Measurements from ENCODE around the gene GLUD1.
"Not testable (repeated sequence)": the region's sequence is repeated elsewhere in the genome, so short reads cannot be mapped to it uniquely, and the experiment has no call there.

GLUD1 gene

DNA sequence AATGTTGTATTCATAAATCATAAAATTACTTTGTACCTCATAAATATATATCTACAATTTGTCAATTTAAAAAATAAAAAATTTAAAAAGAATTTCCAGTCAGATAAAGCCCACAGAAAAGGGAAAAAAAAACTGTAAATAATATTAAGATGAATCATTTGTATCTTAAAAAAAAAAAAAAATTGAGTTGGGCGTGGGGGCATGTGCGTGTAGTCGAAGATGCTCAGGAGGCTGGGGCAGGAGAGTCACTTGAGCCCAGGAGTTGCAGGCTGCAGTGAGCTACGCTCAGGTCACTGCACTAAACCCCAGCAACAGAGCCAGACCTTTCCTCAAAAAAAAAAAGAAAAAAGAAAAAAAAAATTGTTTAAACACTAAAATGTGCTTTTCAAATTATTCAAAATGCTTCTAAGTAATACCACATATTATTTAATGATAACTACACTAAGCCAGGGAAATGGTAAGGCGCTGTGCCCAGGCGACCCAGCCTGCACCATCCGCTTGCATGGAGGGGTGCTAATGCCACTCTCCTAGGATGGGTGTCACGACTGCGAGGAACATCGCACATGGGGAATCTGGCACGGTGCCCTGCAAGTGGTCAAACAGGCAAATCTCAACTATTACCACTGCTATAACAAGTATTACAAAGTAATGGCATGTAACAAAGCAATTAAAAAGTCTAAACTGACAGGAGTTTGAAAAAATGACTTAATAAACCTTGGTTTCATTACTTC lies 15.4 kb downstream of the GLUD1 start:
- H3K4me1 ChIP-seq, result no peaks in the 10 kb centered on the region

DNA sequence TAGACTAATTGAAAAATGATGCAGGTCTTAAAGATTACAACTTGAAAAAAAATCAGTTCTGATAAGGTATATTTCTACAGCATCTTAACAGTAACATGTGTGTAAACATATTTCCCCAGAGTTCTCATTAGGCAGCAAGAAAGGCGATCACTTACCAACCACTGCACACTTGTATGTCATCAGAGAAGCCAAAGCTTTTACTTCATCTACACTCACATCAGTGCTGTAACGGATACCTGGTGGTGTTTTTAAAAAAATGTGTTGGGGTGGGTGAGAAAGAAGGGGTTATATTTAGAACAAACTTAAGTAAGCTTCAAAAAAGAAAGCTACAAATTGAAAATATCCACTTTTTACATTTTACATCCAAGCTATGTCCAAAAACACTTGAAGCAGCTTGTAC lies 18.2 kb downstream of the GLUD1 start:
- not testable (repeated sequence) for H3K9ac ChIP-seq; H3K27me3 ChIP-seq (ENCODE audit: control insufficient read depth, insufficient read depth, low read length); H3K79me2 ChIP-seq; H3K36me3 ChIP-seq (ENCODE audit: control insufficient read depth, insufficient read depth, low read length); H2AFZ ChIP-seq; H3K27ac ChIP-seq; H3K4me1 ChIP-seq; H3K9me3 ChIP-seq (ENCODE audit: control insufficient read depth, low read length); H3K4me3 ChIP-seq (ENCODE audit: low read depth, low read length); H3K4me2 ChIP-seq (ENCODE audit: low read length)

More for the DNA sequence above, 15.4 kb downstream of the GLUD1 start:
- H3K27ac ChIP-seq, result no peak overlapping the region
- H3K9ac ChIP-seq, result no peak overlapping the region
- no peak overlapping the region for H3K4me3 ChIP-seq (ENCODE audit: low read depth, low read length)
- TF ChIP-seq, protein P1, sequence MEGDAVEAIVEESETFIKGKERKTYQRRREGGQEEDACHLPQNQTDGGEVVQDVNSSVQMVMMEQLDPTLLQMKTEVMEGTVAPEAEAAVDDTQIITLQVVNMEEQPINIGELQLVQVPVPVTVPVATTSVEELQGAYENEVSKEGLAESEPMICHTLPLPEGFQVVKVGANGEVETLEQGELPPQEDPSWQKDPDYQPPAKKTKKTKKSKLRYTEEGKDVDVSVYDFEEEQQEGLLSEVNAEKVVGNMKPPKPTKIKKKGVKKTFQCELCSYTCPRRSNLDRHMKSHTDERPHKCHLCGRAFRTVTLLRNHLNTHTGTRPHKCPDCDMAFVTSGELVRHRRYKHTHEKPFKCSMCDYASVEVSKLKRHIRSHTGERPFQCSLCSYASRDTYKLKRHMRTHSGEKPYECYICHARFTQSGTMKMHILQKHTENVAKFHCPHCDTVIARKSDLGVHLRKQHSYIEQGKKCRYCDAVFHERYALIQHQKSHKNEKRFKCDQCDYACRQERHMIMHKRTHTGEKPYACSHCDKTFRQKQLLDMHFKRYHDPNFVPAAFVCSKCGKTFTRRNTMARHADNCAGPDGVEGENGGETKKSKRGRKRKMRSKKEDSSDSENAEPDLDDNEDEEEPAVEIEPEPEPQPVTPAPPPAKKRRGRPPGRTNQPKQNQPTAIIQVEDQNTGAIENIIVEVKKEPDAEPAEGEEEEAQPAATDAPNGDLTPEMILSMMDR (IDR thresholded peaks at IDR 0.05), result no peak
- H2AFZ ChIP-seq, result no peak overlapping the region
- H3K36me3 ChIP-seq (ENCODE audit: control insufficient read depth, insufficient read depth, low read length), result no peaks in the 10 kb centered on the region
- H3K79me2 ChIP-seq, result peaks cover 2% of the 10 kb centered on the region
- no peak overlapping the region for H3K4me2 ChIP-seq (ENCODE audit: low read length)
- H3K9me3 ChIP-seq (ENCODE audit: control insufficient read depth, low read length), result no peaks in the 10 kb centered on the region
- no peaks in the 10 kb centered on the region for H3K27me3 ChIP-seq (ENCODE audit: control insufficient read depth, insufficient read depth, low read length)

DNA sequence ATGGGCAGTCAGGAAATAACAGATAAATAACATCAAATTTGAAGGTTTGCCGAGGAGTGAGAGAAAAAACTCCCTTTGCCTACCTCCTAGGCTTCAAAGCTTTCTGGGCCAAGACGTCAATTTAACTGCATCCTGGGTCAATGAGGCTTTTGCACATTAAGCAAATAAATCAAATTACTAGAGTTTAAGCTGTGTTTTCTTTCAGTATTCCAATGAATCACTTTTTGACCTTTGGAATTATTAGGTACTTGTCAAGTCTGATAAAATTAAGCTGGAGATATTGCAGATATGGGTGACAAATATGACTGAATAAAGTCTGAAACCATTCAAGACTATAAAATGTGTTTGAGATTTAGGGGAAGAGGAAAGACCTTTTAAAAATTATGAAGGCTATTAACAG lies 22.2 kb downstream of the GLUD1 start:
- no peak overlapping the region for H3K9ac ChIP-seq
- H3K9me3 ChIP-seq (ENCODE audit: control insufficient read depth, low read length), result no peaks in the 10 kb centered on the region
- H3K4me2 ChIP-seq (ENCODE audit: low read length), result no peak overlapping the region
- H3K4me1 ChIP-seq, result no peaks in the 10 kb centered on the region
- H3K36me3 ChIP-seq (ENCODE audit: control insufficient read depth, insufficient read depth, low read length), result no peaks in the 10 kb centered on the region
- H3K79me2 ChIP-seq, result no peaks in the 10 kb centered on the region
- no peak overlapping the region for H3K4me3 ChIP-seq (ENCODE audit: low read depth, low read length)
- no peak overlapping the region for H2AFZ ChIP-seq
- TF ChIP-seq, protein P1 (IDR thresholded peaks at IDR 0.05), result no peak
- H3K27me3 ChIP-seq (ENCODE audit: control insufficient read depth, insufficient read depth, low read length), result no peaks in the 10 kb centered on the region
- H3K27ac ChIP-seq, result no peak overlapping the region

DNA sequence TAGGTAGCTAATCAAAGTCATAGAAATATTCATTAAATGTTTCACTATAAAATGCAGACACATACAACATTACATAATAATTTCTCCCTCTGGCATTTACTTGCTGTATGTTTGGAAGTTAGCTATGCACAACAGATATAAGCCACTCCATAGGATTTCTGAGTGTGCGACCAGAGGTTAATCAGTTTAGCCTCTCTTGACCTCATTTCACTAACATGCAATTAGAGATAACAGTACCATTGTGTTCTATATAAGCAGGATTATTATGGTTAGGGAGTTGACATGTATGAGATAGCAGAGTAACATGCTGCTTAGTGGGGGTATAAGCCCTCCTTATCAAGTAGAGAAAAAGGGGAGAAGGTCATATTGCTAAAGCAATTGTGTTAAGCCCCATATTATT lies 26.4 kb downstream of the GLUD1 start:
- Histone ChIP-seq H3K9me3 (ENCODE audit: control insufficient read depth, low read length) (no peaks in the 10 kb centered on the region), H3K79me2 (no peaks in the 10 kb centered on the region), H3K36me3 (ENCODE audit: control insufficient read depth, insufficient read depth, low read length) (no peaks in the 10 kb centered on the region), H3K27ac (no peak overlapping the region), H3K4me2 (ENCODE audit: low read length) (no peak overlapping the region), H3K27me3 (ENCODE audit: control insufficient read depth, insufficient read depth, low read length) (no peaks in the 10 kb centered on the region), H3K4me1 (no peaks in the 10 kb centered on the region), H2AFZ (no peak overlapping the region), H3K4me3 (ENCODE audit: low read depth, low read length) (no peak overlapping the region), H3K9ac (no peak overlapping the region)
- TF ChIP-seq, protein P1 (IDR thresholded peaks at IDR 0.05), result no peak

DNA sequence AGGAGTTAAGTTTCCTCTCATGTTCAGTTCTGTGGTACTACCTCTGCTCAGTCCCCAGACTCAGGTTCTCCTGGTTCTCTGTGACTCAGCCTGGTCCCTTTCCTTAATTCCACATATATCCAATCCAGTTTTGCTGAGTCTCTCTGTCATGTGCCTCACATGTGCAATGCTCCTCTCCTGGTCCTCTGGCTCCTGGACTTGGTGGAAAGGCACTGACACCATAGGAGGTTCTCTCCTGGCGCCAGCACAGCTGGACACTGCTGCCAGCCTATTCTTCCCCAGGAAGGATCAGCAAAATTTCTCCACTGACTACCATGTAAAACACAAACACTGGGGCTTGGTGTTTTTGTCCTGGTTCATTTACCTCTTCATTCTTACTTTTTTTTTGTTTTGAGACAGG lies 27.8 kb downstream of the GLUD1 start:
- Histone ChIP-seq H3K27ac (no peak overlapping the region), H3K36me3 (ENCODE audit: control insufficient read depth, insufficient read depth, low read length) (no peaks in the 10 kb centered on the region), H2AFZ (no peak overlapping the region), H3K9ac (no peak overlapping the region), H3K4me3 (ENCODE audit: low read depth, low read length) (no peak overlapping the region), H3K9me3 (ENCODE audit: control insufficient read depth, low read length) (no peaks in the 10 kb centered on the region), H3K79me2 (no peaks in the 10 kb centered on the region), H3K4me2 (ENCODE audit: low read length) (no peak overlapping the region), H3K27me3 (ENCODE audit: control insufficient read depth, insufficient read depth, low read length) (no peaks in the 10 kb centered on the region), H3K4me1 (no peaks in the 10 kb centered on the region)
- TF ChIP-seq, protein P1 (IDR thresholded peaks at IDR 0.05), result no peak
